Neural progenitor cell (in vitro differentiated cells): ENCODE data around the gene GP1BB. TPM values are rescaled to one million over a fixed set of nuclear protein-coding genes. Genes with fewer than 3 reads are reported as not detected.

Experiments
- DNase-seq: peaks from one replicate; pipeline ENCODE4 v3.0.0-alpha.2; 2016; ENCODE audit warnings: low spot score
- H2AFZ ChIP-seq: fragments of 200-600 bp; sonication (generic); replicated peaks from 2 replicates; pipeline ENCODE4 v1.6.1; 2016; ENCODE audit warnings: antibody characterized with exemption
- H3F3A ChIP-seq: fragments of 200-600 bp; sonication (generic); 2 replicates; pipeline ENCODE4 v1.6.1; 2016; ENCODE audit warnings: antibody characterized with exemption, low read depth
- H3K27ac ChIP-seq: fragments of 200-600 bp; sonication (generic); 2 replicates; pipeline ENCODE4 v1.5.1; 2016; ENCODE audit warnings: mild to moderate bottlenecking
- H3K27me3 ChIP-seq: fragments of 200-600 bp; sonication (generic); 2 replicates; pipeline ENCODE4 v1.6.1; 2016; ENCODE audit warnings: mild to moderate bottlenecking, moderate library complexity
- H3K36me3 ChIP-seq: fragments of 200-600 bp; sonication (generic); 2 replicates; pipeline ENCODE4 v1.5.1; 2016
- H3K4me1 ChIP-seq: fragments of 200-600 bp; sonication (generic); 2 replicates; pipeline ENCODE4 v1.6.1; 2016; ENCODE audit warnings: mixed run types
- H3K4me2 ChIP-seq: fragments of 200-600 bp; sonication (generic); 2 replicates; pipeline ENCODE4 v1.6.1; 2016
- H3K4me3 ChIP-seq: fragments of 200-600 bp; sonication (generic); 2 replicates; pipeline ENCODE4 v1.5.1; 2016
- H3K79me2 ChIP-seq: fragments of 200-600 bp; sonication (generic); 2 replicates; pipeline ENCODE4 v1.6.1; 2016; ENCODE audit warnings: low read depth
- H3K9ac ChIP-seq: fragments of 200-600 bp; sonication (generic); 2 replicates; pipeline ENCODE4 v1.6.1; 2016
- H3K9me3 ChIP-seq: fragments of 200-600 bp; sonication (generic); 2 replicates; pipeline ENCODE4 v1.5.1; 2016; ENCODE audit warnings: low read depth
- H4K20me1 ChIP-seq: fragments of 200-600 bp; sonication (generic); 2 replicates; pipeline ENCODE4 v1.6.1; 2016; ENCODE audit warnings: low read depth
- H3K27ac Mint-ChIP-seq: 3 replicates; pipeline ENCODE4 v1.8.0; 2021; ENCODE audit warnings: mixed read lengths
- H3K27me3 Mint-ChIP-seq: 2 replicates; pipeline ENCODE4 v1.8.0; 2022; ENCODE audit warnings: low read depth, mild to moderate bottlenecking, inconsistent platforms, moderate library complexity, mixed read lengths; ENCODE audit not compliant: insufficient read depth
- H3K36me3 Mint-ChIP-seq: 3 replicates; pipeline ENCODE4 v1.8.0; 2021; ENCODE audit warnings: mixed read lengths
- H3K4me1 Mint-ChIP-seq: 3 replicates; pipeline ENCODE4 v1.8.0; 2021; ENCODE audit warnings: mixed read lengths
- H3K4me3 Mint-ChIP-seq: 3 replicates; pipeline ENCODE4 v1.8.0; 2021; ENCODE audit warnings: mild to moderate bottlenecking, moderate library complexity, mixed read lengths
- H3K9me3 Mint-ChIP-seq: 3 replicates; pipeline ENCODE4 v1.8.0; 2020; ENCODE audit warnings: mixed read lengths
- EZH2 ChIP-seq: fragments of 200-600 bp; sonication (generic); IDR thresholded peaks from 2 replicates; pipeline ENCODE4 v1.6.1; 2017; ENCODE audit warnings: antibody characterized with exemption, mild to moderate bottlenecking, moderate library complexity
- EZH2phosphoT487 ChIP-seq: fragments of 200-600 bp; sonication (generic); IDR thresholded peaks from 2 replicates; pipeline ENCODE4 v1.6.1; 2017; ENCODE audit warnings: antibody characterized with exemption
- total RNA-seq: library from RNA; depleted of rRNA; stranded (reverse); fragments of >200 nt; gene quantifications from 2 replicates; pipeline ENCODE4 v1.2.3, GENCODE V29; 2015; ENCODE audit warnings: low replicate concordance
- TF ChIP-seq, protein P1 (sequence below): fragments of 200-600 bp; sonication (generic); IDR thresholded peaks from 2 replicates; pipeline ENCODE4 v1.5.1; 2017; ENCODE audit warnings: antibody characterized with exemption, mild to moderate bottlenecking

Gene GP1BB
- total RNA-seq, 1 donor from 2014 or later, result not detected

DNA sequence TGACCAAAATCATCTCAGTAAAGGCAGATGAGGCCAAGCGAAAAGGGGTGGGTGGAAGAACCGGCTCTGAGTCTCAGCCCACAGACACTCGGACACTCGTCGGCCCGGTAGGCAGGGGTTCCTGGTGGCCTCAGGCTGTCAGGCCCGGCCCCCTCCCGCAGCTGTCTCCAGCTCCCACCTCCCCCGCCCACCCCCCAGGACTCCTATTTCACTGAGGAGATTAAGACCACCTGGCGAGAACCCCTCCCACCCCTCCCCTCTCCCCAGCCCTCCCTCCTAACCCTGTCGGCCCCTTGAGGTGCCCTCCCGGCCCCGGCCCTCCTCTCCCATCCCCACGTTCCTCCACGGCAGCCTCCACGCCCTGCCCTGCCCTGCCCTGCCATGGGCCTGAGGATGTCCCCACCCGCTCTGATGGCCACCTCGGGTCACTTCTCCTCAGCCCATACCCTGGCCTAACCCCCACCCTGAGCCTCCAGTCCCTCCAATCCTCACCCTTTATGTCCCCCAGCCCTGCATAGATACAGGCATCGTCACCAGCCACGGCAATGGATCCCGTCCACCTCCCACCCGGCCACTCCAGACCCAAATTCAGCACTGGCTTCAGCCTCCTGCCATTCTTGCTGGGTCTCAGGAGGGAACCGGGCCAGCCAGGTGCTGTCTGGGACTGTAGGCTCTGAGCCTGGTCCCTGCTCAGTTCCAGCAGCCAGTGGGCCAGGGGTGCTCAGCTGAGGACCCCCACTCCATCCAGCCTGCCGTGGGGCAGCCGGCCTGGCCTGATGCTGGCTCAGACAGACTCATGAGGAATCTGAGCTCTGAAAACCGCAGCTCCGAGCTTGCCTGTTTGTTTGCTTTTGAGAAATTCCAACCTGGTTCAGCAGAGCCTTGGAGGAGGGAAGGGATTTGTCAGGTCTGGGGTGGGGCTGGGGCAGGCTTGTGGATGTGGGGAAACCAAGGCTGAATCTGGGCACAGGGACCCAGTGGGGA, 27.5 kb downstream of the GP1BB start:
- H3K27me3 ChIP-seq, result peaks cover 55% of the 10 kb centered on the region
- no peak overlapping the region for H2AFZ ChIP-seq
- no peaks in the 10 kb centered on the region for H3K9me3 ChIP-seq
- H4K20me1 ChIP-seq, result peaks cover 17% of the 10 kb centered on the region
- H3F3A ChIP-seq, result peaks cover 4% of the 10 kb centered on the region
- H3K4me1 ChIP-seq, result peaks cover 22% of the 10 kb centered on the region
- H3K4me2 ChIP-seq, result peak overlapping the region; percentile 25
- H3K79me2 ChIP-seq, result no peaks in the 10 kb centered on the region
- H3K36me3 ChIP-seq, result no peaks in the 10 kb centered on the region
- Mint-ChIP-seq H3K27ac (no peak overlapping the region), H3K27me3 (peaks cover 40% of the 10 kb centered on the region), H3K36me3 (no peaks in the 10 kb centered on the region), H3K4me3 (no peak overlapping the region), H3K9me3 (no peaks in the 10 kb centered on the region), H3K4me1 (peaks cover 6% of the 10 kb centered on the region)
- no peak for TF ChIP-seq EZH2
- TF ChIP-seq, protein P1, sequence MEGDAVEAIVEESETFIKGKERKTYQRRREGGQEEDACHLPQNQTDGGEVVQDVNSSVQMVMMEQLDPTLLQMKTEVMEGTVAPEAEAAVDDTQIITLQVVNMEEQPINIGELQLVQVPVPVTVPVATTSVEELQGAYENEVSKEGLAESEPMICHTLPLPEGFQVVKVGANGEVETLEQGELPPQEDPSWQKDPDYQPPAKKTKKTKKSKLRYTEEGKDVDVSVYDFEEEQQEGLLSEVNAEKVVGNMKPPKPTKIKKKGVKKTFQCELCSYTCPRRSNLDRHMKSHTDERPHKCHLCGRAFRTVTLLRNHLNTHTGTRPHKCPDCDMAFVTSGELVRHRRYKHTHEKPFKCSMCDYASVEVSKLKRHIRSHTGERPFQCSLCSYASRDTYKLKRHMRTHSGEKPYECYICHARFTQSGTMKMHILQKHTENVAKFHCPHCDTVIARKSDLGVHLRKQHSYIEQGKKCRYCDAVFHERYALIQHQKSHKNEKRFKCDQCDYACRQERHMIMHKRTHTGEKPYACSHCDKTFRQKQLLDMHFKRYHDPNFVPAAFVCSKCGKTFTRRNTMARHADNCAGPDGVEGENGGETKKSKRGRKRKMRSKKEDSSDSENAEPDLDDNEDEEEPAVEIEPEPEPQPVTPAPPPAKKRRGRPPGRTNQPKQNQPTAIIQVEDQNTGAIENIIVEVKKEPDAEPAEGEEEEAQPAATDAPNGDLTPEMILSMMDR, result no peak
- H3K9ac ChIP-seq, result no peak overlapping the region
- DNase-seq, result no peak
- H3K4me3 ChIP-seq, result no peak overlapping the region
- H3K27ac ChIP-seq, result no peak overlapping the region

DNA sequence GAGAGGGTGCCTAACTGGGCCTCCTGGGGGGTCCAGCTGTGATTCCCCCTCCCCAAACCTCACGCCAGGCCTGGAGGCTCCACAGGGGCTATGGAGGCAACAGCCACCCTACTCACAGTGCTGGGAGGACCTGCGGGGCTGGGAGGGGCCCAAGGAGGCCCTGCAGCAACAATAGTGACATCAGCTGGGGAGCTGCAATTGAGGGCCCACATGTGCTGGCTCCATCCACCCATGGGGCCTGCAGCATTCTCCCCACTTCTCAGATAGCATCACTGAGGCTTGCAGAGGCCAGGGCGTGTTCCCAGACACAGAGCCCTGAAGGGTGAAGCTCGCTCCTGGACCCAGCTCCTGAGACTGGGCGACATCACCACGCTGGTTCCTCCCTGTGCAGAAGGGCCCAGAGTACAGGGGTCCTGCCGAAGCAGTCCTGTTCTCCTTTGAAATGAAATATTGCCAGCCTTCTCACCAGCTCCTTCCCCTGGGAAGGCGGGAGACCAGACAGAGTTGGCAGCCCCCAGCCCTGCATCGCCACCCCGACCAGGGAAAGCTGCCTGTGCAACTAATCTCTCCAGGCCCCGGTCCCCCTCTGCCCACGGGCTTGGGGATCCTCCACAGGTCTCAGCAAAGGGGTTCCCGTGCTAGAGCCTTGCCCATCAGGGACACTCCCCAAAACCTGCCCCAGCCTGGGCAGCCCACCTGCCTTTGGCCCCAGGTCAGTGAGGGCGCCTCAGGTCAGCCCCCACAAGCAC, 28.3 kb downstream of the GP1BB start:
- TF ChIP-seq EZH2 (no peak), EZH2phosphoT487 (no peak)
- TF ChIP-seq, protein P1, result no peak
- Histone ChIP-seq H3F3A (peaks cover 4% of the 10 kb centered on the region), H3K4me2 (no peak overlapping the region), H2AFZ (no peak overlapping the region), H3K27me3 (peaks cover 64% of the 10 kb centered on the region), H3K4me3 (no peak overlapping the region), H3K9ac (no peak overlapping the region), H4K20me1 (peaks cover 26% of the 10 kb centered on the region), H3K4me1 (peaks cover 25% of the 10 kb centered on the region), H3K9me3 (no peaks in the 10 kb centered on the region), H3K79me2 (no peaks in the 10 kb centered on the region), H3K36me3 (no peaks in the 10 kb centered on the region), H3K27ac (no peak overlapping the region)
- no peak overlapping the region for H3K27ac Mint-ChIP-seq
- no peak overlapping the region for H3K4me3 Mint-ChIP-seq
- no peaks in the 10 kb centered on the region for H3K9me3 Mint-ChIP-seq
- H3K36me3 Mint-ChIP-seq, result no peaks in the 10 kb centered on the region
- DNase-seq, result no peak
- peaks cover 47% of the 10 kb centered on the region for H3K27me3 Mint-ChIP-seq
- H3K4me1 Mint-ChIP-seq, result peaks cover 10% of the 10 kb centered on the region

DNA sequence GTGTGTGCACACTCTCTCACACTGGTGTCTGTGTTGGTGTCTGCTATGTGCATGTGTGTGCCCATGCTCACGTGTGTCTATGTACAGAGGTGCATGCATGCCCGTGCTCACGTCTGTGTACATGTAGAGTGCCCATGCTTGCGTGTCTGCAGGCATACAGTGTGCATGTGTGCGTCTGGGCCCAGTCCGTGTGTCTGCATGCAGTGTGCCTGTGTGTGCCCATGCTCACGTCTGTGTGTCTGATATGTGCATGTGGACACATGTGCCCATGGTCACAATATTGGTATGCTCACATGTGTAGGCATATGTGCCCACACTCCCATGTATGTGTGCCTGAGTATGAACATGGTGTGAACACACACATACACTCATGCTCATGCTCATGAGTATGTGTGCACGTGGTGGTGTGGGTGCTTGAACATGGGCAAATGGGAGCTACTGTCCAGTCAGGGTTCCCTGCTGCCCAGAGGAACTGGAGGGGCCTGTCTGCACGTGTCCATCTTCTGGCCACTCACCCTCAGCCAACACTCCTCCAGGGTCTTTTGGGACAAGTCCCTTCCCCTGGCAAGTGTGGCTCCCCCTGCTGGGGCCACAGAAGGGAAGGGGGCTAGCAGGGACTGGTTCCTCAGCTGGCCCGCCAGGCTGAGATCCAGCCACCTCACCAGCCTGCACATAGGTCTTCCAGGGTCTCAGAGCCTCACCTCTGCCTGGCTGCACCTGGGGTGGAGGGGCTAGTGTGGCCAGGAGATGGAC, 29.9 kb downstream of the GP1BB start:
- peaks cover 40% of the 10 kb centered on the region for H4K20me1 ChIP-seq
- no peak overlapping the region for H3K4me2 ChIP-seq
- H3K79me2 ChIP-seq, result no peaks in the 10 kb centered on the region
- no peak overlapping the region for H3K4me3 ChIP-seq
- no peak overlapping the region for H3K27ac Mint-ChIP-seq
- H3F3A ChIP-seq, result peaks cover 7% of the 10 kb centered on the region
- peaks cover 77% of the 10 kb centered on the region for H3K27me3 ChIP-seq
- peaks cover 57% of the 10 kb centered on the region for H3K27me3 Mint-ChIP-seq
- TF ChIP-seq, protein P1, result peak; percentile 46
- TF ChIP-seq EZH2phosphoT487, result no peak
- no peak overlapping the region for H2AFZ ChIP-seq
- no peak overlapping the region for H3K27ac ChIP-seq
- H3K36me3 ChIP-seq, result no peaks in the 10 kb centered on the region
- H3K36me3 Mint-ChIP-seq, result no peaks in the 10 kb centered on the region
- no peaks in the 10 kb centered on the region for H3K9me3 Mint-ChIP-seq
- no peak for DNase-seq
- peaks cover 16% of the 10 kb centered on the region for H3K4me1 Mint-ChIP-seq
- H3K9me3 ChIP-seq, result no peaks in the 10 kb centered on the region
- peaks cover 30% of the 10 kb centered on the region for H3K4me1 ChIP-seq
- H3K4me3 Mint-ChIP-seq, result no peak overlapping the region
- H3K9ac ChIP-seq, result no peak overlapping the region
